ENCODE measurements around the gene SUN3.

DNA sequence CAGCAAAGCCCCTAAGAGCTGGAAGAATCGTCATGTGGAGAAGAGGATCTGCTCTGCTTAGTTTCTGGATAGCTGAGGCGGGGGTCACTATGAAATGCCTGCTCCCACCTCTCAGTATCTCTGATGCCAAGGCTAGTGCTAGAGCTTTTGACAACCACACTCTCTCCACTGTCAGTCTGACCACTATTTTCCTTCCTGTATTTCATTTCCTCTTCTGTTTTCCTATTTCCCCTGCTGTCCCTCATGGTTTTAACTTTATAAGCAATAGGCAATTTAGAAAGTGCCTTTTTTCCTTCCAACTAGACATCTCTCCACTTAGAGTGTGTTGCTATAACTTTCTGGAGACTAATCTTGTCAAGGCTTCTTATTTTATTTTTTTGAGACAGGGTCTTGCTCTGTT, 30.1 kb upstream of the SUN3 start:
- no peak for TF ChIP-seq RFX5 (IDR thresholded peaks at IDR 0.05; ENCODE audit: borderline replicate concordance, low read depth, low read length)
- no peak for TF ChIP-seq CTCF (IDR thresholded peaks at IDR 0.05; ENCODE audit: control extremely low read depth in 1 of 3, insufficient read depth in 1 of 3, low read depth in 1 of 3, low read length in 3 of 3)
- TF ChIP-seq EZH2 (IDR thresholded peaks at IDR 0.05; ENCODE audit: low read depth, low read length, severe bottlenecking), result no peak
- TF ChIP-seq TEAD4 (IDR thresholded peaks at IDR 0.05; ENCODE audit: low read depth, low read length), result no peak
- TF ChIP-seq CHD7 (IDR thresholded peaks at IDR 0.05; ENCODE audit: insufficient replicate concordance, low read length), result no peak
- no peak for TF ChIP-seq ATF2 (IDR thresholded peaks at IDR 0.05; ENCODE audit: low read length)
- TF ChIP-seq FOSL1 (IDR thresholded peaks at IDR 0.05; ENCODE audit: insufficient read depth, low read depth, low read length), result no peak
- no peak for TF ChIP-seq USF2 (IDR thresholded peaks at IDR 0.05; ENCODE audit: low read length)
- TF ChIP-seq GABPA (IDR thresholded peaks at IDR 0.05; ENCODE audit: borderline replicate concordance, insufficient read depth, low read length), result no peak

All from H1 (cell line).